ENCODE results near the gene UTP25. TPM values are rescaled to one million over a fixed set of nuclear protein-coding genes. Genes with fewer than 3 reads are reported as not detected.

Gene UTP25
- total RNA-seq, 1 donor from 2014 or later: 6.8 TPM

- Mint-ChIP-seq H3K27me3 (ENCODE audit: low read depth) (peaks cover 30% of the 10 kb centered on the region), H3K4me3 (no peak overlapping the region), H3K27ac (ENCODE audit: unreplicated experiment) (no peak overlapping the region), H3K9me3 (no peaks in the 10 kb centered on the region), H3K4me1 (peaks cover 22% of the 10 kb centered on the region), H3K36me3 (ENCODE audit: low read depth) (no peaks in the 10 kb centered on the region)
- TF ChIP-seq, protein P1, sequence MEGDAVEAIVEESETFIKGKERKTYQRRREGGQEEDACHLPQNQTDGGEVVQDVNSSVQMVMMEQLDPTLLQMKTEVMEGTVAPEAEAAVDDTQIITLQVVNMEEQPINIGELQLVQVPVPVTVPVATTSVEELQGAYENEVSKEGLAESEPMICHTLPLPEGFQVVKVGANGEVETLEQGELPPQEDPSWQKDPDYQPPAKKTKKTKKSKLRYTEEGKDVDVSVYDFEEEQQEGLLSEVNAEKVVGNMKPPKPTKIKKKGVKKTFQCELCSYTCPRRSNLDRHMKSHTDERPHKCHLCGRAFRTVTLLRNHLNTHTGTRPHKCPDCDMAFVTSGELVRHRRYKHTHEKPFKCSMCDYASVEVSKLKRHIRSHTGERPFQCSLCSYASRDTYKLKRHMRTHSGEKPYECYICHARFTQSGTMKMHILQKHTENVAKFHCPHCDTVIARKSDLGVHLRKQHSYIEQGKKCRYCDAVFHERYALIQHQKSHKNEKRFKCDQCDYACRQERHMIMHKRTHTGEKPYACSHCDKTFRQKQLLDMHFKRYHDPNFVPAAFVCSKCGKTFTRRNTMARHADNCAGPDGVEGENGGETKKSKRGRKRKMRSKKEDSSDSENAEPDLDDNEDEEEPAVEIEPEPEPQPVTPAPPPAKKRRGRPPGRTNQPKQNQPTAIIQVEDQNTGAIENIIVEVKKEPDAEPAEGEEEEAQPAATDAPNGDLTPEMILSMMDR (conservative IDR thresholded peaks at IDR 0.05): no peak
- DNase-seq (ENCODE audit: low read depth, low spot score): no peak
Measured at GRCh38 chr1:209880031-209880430, 52.3 kb downstream of the UTP25 start.

DNA sequence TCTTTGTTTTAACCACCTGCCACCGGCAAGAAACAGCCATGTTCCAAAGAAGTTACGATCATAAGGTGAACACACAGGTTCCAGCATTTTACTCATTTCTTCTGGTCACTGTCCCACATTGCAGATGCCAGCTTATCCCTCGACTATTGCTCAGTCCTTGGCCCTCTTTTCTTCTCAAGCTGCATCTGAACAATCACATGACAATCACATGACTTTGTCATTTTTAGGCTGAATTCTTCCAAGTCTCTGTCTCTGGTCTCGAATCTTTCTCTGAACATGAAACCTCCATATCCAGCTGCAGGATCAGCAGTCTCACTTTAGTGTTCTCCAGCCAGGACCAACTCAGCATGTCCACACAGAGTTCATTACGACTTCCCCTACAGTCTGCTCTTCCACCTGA is 53.8 kb downstream of the UTP25 start:
- H3K27ac Mint-ChIP-seq (ENCODE audit: unreplicated experiment): no peak overlapping the region
- H3K9me3 Mint-ChIP-seq: no peaks in the 10 kb centered on the region
- TF ChIP-seq, protein P1 (conservative IDR thresholded peaks at IDR 0.05): no peak
- DNase-seq (ENCODE audit: low read depth, low spot score): no peak
- H3K27me3 Mint-ChIP-seq (ENCODE audit: low read depth): peaks cover 30% of the 10 kb centered on the region
- H3K4me1 Mint-ChIP-seq: peaks cover 16% of the 10 kb centered on the region
- no peak overlapping the region for H3K4me3 Mint-ChIP-seq
- no peaks in the 10 kb centered on the region for H3K36me3 Mint-ChIP-seq (ENCODE audit: low read depth)

GRCh38 chr1:209882286-209882685 is 54.5 kb downstream of the UTP25 start:
- DNase-seq (ENCODE audit: low read depth, low spot score): no peak
- H3K27ac Mint-ChIP-seq (ENCODE audit: unreplicated experiment): no peak overlapping the region
- H3K4me3 Mint-ChIP-seq: no peak overlapping the region
- TF ChIP-seq, protein P1 (conservative IDR thresholded peaks at IDR 0.05): no peak
- peaks cover 33% of the 10 kb centered on the region for H3K27me3 Mint-ChIP-seq (ENCODE audit: low read depth)
- H3K9me3 Mint-ChIP-seq: no peaks in the 10 kb centered on the region
- H3K36me3 Mint-ChIP-seq (ENCODE audit: low read depth): no peaks in the 10 kb centered on the region
- H3K4me1 Mint-ChIP-seq: peaks cover 16% of the 10 kb centered on the region

DNA sequence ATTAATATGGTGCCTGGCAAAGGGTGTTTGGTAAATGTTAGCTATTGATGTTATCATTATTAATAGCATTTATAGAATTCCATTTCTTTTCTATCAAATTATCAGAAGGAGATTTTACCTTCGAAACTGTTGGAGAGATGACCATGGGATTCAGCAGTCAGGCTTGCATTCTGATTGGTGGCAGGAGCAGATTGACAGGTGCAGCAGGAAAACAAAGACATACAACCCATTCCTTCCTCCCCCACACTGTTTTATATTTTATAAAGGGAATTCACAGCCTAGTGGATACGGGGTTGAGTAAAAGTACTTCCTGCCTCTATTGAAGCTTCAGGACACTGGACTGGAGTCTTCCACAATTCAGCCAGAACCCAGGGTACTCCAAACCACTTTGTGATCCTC is 55.2 kb downstream of the UTP25 start:
- H3K27ac Mint-ChIP-seq (ENCODE audit: unreplicated experiment): no peak overlapping the region
- H3K9me3 Mint-ChIP-seq: no peaks in the 10 kb centered on the region
- peaks cover 16% of the 10 kb centered on the region for H3K4me1 Mint-ChIP-seq
- peaks cover 31% of the 10 kb centered on the region for H3K27me3 Mint-ChIP-seq (ENCODE audit: low read depth)
- no peak overlapping the region for H3K4me3 Mint-ChIP-seq
- TF ChIP-seq, protein P1 (conservative IDR thresholded peaks at IDR 0.05): no peak
- DNase-seq (ENCODE audit: low read depth, low spot score): no peak
- no peaks in the 10 kb centered on the region for H3K36me3 Mint-ChIP-seq (ENCODE audit: low read depth)

DNA sequence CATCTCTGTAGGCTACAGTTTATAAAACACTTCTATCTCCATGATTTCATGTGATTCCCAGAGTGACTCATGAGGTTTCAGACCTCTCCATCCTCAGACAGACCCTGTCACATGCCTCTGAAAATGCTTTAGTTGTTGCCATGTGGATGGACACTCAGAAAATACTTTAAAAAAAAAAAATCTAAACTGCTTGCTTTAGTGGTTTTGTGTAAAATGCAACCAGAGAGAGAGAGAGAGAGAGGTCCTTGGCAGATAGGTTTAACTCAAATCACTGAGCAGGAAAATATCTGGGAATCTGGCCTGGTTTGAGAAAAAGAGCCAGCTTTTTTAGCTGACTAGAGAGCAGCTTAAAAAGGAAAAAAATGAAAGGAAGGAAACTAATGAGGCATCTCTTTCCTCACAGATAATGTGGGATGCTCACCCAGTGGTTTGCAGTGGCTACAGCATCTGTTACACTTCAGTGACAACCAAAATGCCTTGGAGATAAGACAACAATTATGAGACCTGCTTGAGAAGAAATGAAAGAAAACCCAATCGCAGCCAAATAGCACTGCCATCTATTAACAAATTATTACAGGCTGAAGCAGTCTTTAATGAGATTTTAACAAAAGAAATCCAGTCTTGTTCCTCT is 55.7 kb downstream of the UTP25 start:
- Mint-ChIP-seq H3K27me3 (ENCODE audit: low read depth) (peaks cover 30% of the 10 kb centered on the region), H3K36me3 (ENCODE audit: low read depth) (no peaks in the 10 kb centered on the region), H3K27ac (ENCODE audit: unreplicated experiment) (no peak overlapping the region), H3K9me3 (peaks cover 2% of the 10 kb centered on the region), H3K4me1 (peaks cover 16% of the 10 kb centered on the region), H3K4me3 (no peak overlapping the region)
- no peak for DNase-seq (ENCODE audit: low read depth, low spot score)
- TF ChIP-seq, protein P1 (conservative IDR thresholded peaks at IDR 0.05): no peak

Measured in neural crest cell (in vitro differentiated cells).